OCI-LY3 (cell line): ENCODE measurements around the gene SP5.

Experiments
- EZH2phosphoT487 ChIP-seq: fragments of 200-600 bp; shearing (Covaris generic); IDR thresholded peaks from 2 replicates; pipeline ENCODE4 v1.6.1; 2018; ENCODE audit warnings: antibody characterized with exemption, mixed run types, low read depth
- TF ChIP-seq, protein P1 (sequence below): fragments of 200-600, 300-600 bp; sonication (generic); IDR thresholded peaks from 2 replicates; pipeline ENCODE4 v1.5.1; 2014; ENCODE audit warnings: antibody characterized with exemption, low read length, low read depth

DNA sequence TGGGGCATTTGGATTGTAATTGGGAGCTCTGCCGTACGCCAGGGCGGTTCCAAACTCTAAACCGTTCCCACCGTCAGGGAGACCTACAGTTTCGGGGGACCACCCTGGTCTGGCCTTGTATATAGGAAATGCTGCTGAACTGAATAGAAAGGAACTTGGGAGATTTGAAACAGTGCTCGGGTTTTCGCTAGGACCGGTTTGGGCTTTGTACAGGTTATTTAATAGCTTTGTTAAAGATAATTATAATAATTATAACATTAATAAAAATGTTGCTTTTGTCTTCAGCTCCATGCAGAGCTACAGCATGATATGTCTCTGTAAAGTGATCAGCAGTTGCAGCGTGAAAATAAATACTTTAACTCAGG is 2.4 kb downstream of the SP5 start:
- TF ChIP-seq, protein P1, sequence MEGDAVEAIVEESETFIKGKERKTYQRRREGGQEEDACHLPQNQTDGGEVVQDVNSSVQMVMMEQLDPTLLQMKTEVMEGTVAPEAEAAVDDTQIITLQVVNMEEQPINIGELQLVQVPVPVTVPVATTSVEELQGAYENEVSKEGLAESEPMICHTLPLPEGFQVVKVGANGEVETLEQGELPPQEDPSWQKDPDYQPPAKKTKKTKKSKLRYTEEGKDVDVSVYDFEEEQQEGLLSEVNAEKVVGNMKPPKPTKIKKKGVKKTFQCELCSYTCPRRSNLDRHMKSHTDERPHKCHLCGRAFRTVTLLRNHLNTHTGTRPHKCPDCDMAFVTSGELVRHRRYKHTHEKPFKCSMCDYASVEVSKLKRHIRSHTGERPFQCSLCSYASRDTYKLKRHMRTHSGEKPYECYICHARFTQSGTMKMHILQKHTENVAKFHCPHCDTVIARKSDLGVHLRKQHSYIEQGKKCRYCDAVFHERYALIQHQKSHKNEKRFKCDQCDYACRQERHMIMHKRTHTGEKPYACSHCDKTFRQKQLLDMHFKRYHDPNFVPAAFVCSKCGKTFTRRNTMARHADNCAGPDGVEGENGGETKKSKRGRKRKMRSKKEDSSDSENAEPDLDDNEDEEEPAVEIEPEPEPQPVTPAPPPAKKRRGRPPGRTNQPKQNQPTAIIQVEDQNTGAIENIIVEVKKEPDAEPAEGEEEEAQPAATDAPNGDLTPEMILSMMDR = no peak
- TF ChIP-seq EZH2phosphoT487 = no peak
